NCI-H1417 treated with DMSO at 0.1 percent for 48 hours (cell line): ENCODE measurements around the gene PARL.
"Not testable (repeated sequence)": the region's sequence is repeated elsewhere in the genome, so short reads cannot be mapped to it uniquely, and the experiment has no call there.

Experiments
- DNase-seq: peaks from one replicate; lab custom pipeline; 2025; lab: John Stamatoyannopoulos, UW

Gene PARL

DNA sequence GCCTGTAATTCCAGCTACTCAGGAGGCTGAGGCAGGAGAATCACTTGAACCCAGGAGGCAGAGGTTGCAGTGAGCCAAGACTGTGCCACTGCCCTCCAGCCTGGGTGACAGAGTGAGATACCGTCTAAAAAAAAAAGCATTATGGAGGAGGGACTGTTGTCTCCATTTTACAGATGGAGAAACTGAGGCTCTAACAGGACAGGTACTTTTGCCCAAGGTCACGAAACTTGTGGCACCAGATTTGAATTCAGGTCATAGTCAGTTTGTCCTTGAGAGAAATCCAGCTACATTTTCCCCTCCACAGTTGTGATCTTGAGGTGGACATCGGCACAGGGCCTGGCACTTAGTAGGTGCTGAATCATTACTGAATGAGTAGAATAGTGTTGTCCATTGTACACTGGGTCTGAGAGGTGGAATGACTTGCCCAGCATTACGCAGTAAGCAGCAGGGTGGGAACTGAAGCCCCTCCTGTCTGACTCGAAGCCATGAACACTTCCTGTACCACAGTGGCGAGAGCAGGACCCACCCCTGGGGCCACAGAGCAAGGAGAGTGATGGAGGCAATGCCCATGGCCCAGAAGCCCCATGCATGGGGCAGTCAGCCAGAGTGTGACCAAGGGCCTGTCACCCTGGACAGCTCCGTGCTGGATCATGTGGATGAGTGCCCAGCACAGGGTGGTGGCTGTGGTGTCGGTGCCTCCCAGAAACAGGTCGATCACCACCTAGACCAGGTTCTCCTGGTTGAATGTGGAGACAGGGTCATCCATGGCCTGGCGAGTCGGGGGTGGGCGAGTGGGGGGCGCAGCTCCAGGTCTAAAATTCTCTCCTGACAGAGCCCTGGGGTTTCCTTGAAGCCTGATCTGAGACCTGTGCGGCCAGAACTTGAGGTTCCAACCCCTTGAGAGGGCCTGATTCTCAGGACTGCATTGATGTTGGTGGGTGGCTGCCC lies 20.4 kb upstream of the PARL start:
- DNase-seq = no peak

DNA sequence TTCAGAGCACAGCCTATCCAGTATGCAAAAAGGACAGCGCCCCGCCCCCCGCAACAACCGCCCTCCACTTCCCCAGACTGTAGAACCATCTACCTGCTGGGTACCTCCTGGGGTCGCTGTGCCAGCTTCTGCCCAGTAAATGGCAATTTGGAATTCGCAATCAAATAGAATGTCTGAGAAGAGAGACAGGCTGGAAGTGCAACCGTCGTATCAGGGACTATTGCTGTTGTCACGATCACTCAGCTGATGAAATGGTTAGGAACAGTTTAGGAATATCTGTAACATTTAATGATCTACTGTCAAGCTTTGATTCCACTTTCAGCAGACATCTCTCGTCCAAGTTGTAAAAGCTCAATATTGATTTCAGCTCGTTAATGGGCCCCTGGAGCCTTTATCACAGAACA lies 13.3 kb upstream of the PARL start:
- no peak for DNase-seq

DNA sequence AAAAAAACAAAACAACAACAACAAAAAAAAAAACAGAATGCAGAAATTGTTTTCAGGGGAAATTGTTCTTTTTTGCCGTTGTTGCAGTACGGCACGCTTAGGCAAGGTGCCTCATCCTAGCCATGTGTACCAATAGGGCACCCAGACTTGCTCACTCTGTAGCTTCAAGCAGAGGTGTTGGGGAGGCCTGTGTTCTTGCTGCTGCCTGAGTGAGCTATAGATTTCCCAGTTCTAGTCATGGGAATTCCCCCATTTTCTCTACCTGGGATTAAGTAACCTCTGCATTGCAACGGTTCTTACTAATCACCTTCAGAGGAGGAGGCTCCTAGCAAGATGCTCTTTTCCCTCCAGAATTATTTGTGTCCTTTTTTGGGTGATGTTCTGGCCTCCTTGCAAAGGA lies 12.9 kb upstream of the PARL start:
- no peak for DNase-seq

DNA sequence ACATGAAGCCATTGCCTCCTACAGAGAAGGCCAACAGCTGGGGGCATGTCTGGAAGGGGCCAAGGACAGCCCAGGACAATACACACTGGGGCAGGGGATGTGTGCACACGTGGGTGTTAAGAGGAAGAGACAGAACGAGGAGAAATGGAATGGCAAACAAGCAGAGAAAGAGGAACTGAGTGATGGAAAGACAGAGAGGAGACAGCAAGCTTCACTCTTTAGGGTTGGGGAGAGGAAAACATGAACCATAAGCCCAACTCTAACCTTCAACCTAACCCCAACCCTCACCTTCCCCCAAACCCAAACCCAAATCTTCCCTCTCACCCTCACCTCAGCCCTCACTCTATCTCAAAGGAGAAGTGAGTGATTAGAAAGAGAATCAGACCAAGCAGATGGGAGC lies 11.9 kb upstream of the PARL start:
- no peak for DNase-seq

DNA sequence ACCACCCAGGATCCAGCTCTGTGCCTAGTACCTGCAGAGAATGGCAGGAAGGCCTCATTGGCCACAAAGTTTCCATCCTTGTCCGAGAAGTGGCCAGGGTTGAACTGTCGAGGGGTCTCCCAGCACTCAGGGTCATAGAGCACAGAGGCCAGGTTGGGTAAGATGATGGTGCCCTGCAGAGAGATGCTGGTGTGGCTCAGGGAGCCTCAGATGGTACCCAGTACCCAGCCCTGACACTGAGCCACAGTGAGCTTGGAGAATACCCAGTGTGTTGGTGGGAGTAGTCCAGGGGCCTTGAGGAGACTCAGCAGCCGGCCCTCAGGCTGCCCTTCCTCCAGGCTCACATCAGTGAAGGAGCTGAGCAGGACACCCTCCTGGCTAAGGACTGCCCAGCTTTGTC lies 11.5 kb upstream of the PARL start:
- no peak for DNase-seq

DNA sequence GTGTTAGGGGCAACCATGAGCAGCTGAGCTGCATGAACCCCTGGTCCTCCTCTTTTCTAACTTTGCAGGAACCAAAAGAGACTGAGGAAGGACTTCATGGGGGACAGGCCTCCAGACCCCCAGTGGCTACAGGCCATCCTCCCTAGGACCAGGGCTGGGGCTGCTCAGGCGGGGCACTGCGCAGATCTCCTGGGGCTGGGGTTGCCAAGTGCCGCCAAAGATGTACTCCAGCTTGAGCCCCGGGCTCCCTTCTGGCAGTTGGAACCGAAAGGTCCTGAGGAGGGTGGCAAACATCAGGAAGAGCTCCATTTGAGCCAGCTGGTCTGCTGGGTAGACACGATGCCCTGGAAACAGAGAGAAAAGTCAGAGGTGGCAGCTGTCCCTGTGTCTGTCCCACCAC lies 11.1 kb upstream of the PARL start:
- no peak for DNase-seq

DNA sequence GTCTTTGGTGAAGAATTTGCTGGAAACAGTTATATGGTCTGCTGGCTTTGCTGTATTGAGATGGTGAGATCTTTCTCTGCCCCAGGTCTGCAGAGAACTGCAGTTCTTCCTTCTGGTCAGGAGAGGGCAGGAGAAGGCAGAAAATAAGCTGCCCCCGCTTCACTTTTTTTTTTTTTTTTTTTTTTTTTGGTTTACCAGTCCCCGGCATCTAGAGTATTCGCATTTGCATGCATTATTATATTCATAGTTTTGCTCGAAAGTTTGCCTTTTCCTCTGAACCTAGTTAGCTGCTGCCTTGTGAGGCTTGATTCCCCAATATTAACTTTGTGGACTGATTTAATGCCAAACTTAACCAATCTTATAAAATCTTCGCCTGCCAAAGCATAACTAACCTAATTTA lies 10.6 kb upstream of the PARL start:
- DNase-seq = no peak

DNA sequence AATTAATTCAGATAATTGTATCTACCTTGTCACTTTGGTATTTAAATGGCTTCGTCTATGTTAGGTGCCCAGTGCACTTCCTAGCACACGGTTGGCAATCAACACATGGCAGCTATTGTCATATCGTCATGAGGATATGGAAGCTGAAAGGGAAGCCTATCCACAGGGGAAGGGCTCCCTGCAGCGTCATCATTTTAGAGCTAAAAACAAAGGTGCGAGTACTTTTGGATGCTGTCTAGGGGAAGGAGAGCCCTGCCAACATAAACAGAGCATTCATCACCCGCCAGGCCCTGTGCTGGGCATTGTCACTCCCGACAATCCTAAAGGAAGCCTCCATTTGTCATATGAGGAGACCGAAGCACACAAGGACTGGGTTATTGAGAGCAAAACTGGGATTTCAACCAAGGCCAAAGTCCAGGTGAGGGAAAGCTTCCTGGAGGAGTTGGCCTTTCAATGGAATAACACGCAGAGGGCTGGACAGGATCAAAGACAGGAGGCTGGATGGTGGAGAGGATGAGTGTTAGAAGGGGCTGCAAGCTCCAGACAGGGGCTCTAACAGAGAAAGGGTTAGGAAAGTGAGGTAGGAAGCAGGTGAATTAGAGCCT lies 8.0 kb upstream of the PARL start:
- no peak for DNase-seq

DNA sequence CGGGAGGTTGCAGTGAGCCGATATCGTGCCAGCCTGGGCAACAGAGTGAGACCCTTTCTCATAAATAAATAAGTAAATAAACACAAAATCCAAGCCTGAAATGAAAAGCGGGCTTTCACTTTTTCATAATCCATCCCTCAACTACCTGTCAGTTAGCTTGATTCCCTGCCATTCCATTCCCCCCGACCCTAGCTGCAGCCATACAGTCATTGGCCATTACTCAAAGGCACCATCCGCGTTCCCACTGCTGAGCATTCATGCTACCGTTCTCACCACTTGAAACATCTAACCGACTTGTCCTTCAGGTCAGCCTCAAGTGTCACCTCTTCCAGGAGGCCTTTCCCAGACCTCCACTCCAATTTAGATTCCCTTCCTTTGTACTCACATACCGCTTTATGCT lies 1.1 kb upstream of the PARL start:
- no peak for DNase-seq

DNA sequence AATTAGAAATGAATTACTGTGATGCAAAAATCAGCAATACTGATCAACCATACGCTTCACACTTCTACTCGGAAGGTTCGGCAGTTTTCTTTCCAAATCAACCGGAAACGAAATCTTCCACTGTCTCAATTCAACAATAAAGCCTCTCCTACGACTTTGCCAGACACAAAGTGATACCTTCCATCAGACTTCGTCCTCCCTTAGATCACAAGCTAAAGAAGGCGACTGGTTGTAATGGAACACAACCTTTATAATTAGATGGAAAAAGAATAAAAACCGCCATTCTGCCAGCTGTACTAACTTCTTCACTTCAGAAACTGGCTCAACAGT lies 618 bp downstream of the PARL start:
- no peak for DNase-seq

DNA sequence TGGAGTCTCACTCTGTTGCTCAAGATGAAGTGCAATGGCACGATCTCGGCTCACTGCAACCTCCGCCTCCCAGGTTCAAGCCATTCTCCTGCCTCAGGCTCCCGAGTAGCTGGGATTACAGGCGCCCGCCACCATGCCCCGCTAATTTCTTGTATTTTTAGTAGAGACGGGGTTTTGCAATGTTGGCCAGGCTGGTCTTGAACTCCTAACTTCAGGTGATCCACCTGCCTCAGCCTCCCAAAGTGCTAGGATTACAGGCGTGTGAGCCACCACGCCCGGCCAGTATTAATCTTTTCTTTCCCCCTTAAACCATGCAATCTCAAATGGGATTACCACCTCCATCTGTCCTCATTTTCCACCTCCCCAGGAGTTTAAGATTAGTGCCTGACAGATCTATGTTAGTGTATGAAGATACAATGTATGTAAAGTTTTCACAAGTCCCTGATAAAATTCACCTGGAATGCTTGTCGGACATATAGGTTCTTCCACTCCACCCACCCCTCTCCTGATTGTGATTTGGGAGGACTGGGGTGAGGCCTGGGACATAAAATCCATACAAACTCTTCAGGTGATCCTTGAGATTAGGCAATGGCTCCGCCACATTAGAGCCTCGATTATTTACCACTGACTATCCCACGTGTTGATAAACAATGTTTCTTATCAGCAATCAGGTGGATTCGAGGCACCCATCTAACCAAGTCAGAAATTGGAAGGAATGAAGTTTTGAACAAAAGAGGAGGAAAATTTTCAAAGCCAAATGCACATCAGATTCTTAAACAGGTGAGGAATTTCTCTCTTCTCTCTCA lies 1.2 kb downstream of the PARL start:
- DNase-seq = no peak

DNA sequence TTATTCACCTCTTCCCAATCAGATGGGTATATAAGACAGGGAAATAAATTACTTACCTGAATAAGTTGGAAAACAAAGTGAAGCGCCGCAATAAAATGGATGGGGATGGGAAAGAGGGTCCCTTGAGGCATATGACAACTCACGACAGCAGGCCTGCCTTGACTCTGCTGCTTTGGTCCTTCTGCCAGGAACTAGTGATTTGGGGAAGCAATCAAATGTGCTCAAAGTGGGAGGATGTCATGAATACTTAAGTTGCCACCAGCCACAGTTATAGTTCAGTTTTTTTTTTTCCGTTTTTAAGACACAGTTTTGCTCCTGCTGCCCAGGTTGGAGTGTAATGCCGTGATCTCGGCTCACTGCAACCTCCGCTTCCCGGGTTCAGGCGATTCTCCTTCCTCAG lies 4.6 kb downstream of the PARL start:
- DNase-seq = no peak

DNA sequence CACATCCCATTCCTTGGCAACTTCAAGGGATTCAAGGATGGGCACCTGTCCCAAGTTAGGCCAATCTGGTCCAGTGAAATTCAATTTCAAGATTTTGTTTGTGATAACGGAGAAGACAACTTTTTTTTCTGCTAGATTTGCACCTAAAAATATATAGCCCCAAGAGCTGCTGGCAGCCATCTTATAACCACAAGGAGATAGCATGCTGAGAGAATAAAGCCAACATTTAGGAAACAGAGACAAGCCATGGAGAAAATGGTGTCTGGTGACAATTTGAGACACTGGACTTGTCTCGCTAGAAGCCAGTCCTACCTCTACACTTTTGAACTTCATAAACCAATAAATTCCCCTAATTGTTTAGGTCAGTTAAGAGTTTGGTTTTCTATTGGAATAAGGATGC lies 5.4 kb downstream of the PARL start:
- no peak for DNase-seq

DNA sequence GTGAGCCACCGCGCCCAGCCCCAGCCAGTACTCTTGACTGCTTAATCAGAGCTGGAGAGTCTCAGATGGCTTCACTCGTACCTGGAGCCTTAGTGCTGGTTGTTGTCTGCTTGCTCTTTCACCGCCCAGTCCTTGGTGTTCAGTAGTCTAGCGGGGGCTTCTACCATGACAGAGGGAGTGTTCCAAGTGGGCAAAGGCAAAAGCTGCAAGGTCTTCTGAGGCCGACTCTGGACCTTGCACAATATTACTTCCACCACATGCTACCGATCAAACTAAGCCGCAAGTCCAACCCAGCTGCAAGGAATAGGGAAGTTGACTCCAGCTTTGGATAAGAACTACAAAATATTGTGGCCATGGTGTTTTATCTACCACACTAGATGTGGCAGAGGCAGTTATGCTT lies 6.6 kb downstream of the PARL start:
- DNase-seq = no peak

DNA sequence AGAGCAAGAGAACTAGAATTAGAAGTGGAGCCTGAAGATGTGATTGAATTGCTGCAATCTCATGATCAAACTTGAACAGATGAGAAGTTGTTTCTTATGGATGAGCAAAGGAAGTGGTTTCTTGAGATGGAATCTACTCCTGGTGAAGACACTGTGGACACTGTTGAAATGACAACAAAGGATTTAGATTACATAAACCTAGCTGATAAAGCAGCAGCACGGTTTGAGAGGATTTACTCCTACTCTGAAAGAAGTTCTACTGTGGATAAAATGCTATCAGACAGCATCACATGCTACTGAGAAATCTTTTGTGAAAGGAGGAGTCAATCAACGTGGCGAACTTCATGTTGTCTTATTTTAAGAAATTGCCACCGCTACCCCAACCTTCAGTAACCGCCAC lies 7.5 kb downstream of the PARL start:
- not testable (repeated sequence) for DNase-seq

DNA sequence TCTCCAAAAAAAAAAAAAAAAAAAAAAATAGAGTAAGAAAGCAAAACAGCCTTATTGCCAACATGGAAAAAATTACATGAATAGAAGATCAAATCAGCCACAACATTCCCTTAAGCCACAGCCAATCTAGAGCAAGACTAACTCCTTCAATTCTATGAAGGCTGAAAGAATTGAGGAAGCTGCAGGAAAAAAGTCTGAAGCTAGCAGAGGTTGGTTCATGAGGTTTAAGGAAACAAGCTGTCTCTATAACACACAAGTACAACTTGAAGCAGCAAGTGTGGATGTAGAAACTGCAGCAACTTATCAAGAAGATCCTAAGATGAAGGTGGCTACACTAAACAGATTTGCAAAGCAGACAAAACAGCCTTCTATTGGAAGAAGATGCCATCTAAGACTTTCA lies 9.3 kb downstream of the PARL start:
- no peak for DNase-seq

DNA sequence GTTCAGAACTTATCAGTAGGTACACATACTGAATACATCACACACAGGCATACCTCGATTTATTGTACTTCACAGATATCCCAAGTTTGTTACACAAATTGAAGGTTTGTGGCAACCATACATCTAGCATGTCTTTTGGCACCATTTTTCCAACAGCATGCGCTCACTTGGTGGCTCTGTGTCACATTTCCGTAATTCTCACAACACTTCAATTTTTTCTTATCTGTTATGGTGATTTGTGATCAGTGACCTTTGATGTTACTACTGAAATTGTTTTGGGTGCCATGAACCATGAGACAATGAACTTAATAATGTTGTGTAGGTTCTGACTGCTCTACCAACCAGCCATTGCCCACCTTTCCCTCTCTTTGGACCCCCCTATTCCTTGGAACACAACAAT lies 10.8 kb downstream of the PARL start:
- no peak for DNase-seq

DNA sequence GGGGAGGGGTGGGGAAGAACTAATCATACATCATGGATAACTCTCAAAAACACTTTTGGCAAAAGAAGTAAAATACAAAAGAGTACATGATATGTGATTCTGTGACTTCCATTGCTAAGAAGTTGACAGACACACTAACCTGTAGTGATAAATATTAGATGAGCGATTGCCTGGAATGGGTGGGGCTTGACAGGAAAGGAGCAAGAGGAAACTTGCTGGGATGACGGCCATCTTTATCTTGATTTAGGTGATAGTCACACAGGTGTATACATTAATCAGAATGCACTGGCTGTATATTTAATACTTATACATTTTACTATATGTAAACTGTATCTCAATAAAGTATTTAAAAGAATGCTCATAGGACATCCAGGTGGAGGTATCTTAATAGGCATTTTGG lies 13.1 kb downstream of the PARL start:
- no peak for DNase-seq

DNA sequence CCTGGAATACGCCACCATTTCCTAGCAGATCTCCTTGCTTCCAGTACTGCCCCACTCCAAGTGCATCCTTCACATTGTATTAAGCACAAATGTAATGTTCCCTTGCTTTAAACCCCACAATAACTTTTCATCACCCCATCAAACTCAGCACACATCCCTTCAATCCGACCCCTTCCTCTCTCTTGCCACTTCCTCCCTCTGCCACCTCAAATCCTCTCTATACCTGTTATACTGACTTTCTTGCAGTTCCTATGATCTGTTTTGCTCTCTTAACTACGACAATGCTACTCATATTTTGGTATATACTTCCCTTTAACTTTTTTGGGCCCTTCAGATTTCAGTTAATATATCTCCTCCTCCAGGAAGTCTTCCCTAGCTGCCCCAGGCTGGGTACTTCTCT lies 14.1 kb downstream of the PARL start:
- no peak for DNase-seq

DNA sequence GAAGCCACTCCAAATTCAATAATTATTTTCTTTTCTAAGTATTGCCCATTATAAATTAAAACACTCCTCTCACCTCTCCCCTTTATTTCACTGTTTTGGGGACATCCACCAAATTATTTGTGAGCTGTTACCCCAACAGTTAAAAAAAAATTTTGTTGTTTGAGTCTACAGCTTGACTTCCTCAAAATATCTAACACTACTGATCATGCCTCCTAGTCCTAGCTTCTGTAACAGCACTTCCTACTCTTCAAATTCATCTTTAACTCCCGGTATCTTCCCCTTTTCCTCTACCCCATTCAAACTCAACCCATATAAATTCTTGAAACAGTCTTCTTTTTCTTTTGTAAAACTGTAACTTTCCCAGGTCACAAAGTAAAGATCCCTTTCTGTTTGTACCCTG lies 15.9 kb downstream of the PARL start:
- DNase-seq = no peak

DNA sequence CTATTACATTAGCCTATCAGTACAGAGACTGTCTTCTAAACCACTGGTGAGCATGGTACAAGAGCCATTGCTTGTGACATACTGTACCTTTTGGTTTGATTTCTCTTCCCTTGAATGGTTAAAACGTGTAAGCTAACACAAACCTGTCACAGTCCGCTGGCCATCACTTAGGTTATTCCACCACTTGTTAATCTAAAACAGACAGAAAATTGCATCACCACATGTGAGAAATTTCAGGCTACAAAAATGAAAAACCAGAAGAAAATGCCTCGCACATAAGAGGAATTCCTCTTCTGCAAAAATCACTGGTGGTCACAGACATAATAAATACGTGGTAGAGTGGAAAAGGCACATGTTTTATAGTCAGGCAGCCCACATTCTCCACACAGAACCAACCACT lies 22.1 kb downstream of the PARL start:
- no peak for DNase-seq

DNA sequence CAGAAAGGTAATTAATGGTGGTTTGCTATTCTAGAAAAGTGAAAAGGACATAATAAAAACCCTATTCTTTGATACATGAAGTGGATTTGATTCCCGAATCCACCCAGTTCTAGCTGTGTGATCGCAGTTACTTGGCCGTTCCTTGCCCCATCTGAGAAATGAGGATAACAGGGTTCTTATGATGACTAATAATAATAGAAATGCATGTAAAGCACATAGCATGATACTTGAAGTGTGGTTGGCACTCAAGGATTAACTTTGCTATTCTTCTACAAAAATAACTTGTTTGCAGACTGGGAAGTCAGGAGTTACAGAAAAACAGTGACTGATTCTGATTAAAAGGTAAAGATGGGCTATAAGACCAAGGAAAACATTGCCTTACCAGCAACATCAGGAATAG lies 26.8 kb downstream of the PARL start:
- DNase-seq = no peak
